WI38 (cell line): ENCODE results near the gene TDRD7.

ENCODE experiments used
- H3K4me3 ChIP-seq: 2 replicates; pipeline ENCODE4 v1.5.1; 2011; ENCODE audit warnings: low read depth, mild to moderate bottlenecking, control low read depth, low read length
- CTCF ChIP-seq: IDR thresholded peaks from 2 replicates; pipeline ENCODE4 v1.5.1; 2012; ENCODE audit warnings: low read depth, mild to moderate bottlenecking, control low read depth, low read length

The TDRD7 gene

GRCh38 chr9:97411440-97411788 is 482 bp upstream of the TDRD7 start:
- no peak for TF ChIP-seq CTCF
- peak overlapping the region; percentile 52 for H3K4me3 ChIP-seq

DNA sequence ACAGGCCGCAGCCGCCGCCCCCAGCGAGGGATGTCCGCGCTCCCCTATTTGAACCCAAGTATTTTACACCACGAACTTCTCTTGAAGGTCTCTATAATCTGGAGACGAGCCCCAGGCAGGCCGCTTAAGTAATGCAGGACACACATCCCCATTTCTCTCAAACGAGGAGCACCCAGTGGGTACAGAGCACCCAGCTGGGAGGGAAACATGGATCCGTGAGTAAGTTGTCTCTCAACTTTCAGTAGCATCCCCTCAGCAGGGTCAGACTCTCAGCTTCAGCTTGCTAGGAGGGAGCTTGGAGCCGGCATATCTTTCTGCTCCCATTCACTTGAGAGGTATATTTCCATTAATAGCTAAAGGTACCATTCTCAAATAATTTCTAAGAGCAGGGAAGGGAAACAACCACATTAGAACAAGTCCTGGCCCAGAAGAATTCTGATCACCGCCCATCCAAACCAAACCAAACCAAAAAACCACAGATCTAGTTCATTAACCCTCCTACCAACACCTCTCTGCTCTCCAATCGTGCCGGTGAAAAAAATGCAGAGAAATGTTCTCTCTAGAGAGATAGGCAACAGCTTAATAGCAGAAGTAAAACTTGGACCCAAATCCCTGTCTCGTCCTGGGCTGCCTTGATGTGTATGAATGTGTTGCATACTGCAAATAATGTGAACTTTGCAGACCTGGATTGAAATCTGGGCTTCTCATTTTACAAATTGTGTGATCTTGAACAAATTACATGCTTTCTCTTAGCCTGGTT is 910 bp downstream of the TDRD7 start:
- TF ChIP-seq CTCF: no peak
- peak overlapping the region; percentile 82 for H3K4me3 ChIP-seq

GRCh38 chr9:97413462-97413861 is 1.6 kb downstream of the TDRD7 start:
- H3K4me3 ChIP-seq: no peak overlapping the region
- no peak for TF ChIP-seq CTCF

DNA sequence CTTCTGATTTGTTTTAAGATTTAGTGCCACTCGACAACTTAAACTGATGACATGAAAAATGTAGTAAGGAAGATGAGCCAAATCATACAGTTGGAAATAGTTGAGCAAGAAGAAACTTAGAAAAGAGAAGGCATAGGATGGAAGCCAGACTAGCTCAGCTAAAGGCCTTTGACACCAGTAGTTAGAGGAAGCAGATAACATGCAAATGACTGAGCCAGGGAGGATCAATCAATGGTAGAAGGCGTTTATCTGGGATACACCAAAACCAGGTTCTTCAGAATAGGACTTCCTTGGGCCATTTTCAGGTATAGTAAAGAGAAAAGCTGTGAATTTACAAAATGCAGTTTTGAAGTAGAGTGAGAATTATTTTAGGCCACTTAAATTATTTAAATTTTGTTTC is 3.2 kb downstream of the TDRD7 start:
- TF ChIP-seq CTCF: no peak
- no peak overlapping the region for H3K4me3 ChIP-seq

GRCh38 chr9:97418880-97419279 is 7.0 kb downstream of the TDRD7 start:
- H3K4me3 ChIP-seq: no peak overlapping the region
- TF ChIP-seq CTCF: no peak

- no peak for TF ChIP-seq CTCF
- H3K4me3 ChIP-seq: no peak overlapping the region
These were observed 7.5 kb downstream of the TDRD7 start for GRCh38 chr9:97419309-97419867.

- H3K4me3 ChIP-seq: no peak overlapping the region
- TF ChIP-seq CTCF: no peak
These were observed 13.6 kb downstream of the TDRD7 start for GRCh38 chr9:97425336-97425972.
